Astrocyte (in vitro differentiated cells and primary cell): ENCODE results near the gene RAB31. TPM values are rescaled to one million over a fixed set of nuclear protein-coding genes. Genes with fewer than 3 reads are reported as not detected.

Experiments used
- DNase-seq: peaks from one replicate; pipeline ENCODE4 v3.0.0-alpha.2; 2010; ENCODE audit warnings: low read depth
- FAIRE-seq: peaks from 2 replicates; lab custom pipeline; 2011; peaks lifted over from hg19 to GRCh38; lab: Jason Lieb, UNC
- H2AFZ ChIP-seq: 2 replicates; pipeline ENCODE4 v1.6.0; 2012; ENCODE audit warnings: low read depth, low read length, inconsistent platforms
- H3K27ac ChIP-seq: 2 replicates; pipeline ENCODE4 v1.5.1; 2011; ENCODE audit warnings: low read depth, low read length, inconsistent platforms
- H3K27me3 ChIP-seq: 2 replicates; pipeline ENCODE4 v1.6.0; 2011; ENCODE audit warnings: low read length, inconsistent platforms; ENCODE audit not compliant: insufficient read depth
- H3K36me3 ChIP-seq: 2 replicates; pipeline ENCODE4 v1.5.1; 2011; ENCODE audit warnings: low read length, inconsistent platforms; ENCODE audit not compliant: insufficient read depth
- H3K4me1 ChIP-seq: 2 replicates; pipeline ENCODE4 v1.5.1; 2011; ENCODE audit warnings: low read length, inconsistent platforms; ENCODE audit not compliant: insufficient read depth
- H3K4me2 ChIP-seq: 2 replicates; pipeline ENCODE4 v1.6.0; 2012; ENCODE audit warnings: low read length, inconsistent platforms
- H3K4me3 ChIP-seq: 2 replicates; pipeline ENCODE4 v1.5.1; 2011; ENCODE audit warnings: low read depth, mild to moderate bottlenecking, low read length, inconsistent platforms; ENCODE audit not compliant: insufficient read depth
- H3K79me2 ChIP-seq: 2 replicates; pipeline ENCODE4 v1.6.0; 2012; ENCODE audit warnings: mild to moderate bottlenecking, low read length, inconsistent platforms; ENCODE audit not compliant: insufficient read depth
- H3K9ac ChIP-seq: 2 replicates; pipeline ENCODE4 v1.6.0; 2012; ENCODE audit warnings: mild to moderate bottlenecking, low read length, inconsistent platforms
- H3K9me3 ChIP-seq: 2 replicates; pipeline ENCODE4 v1.5.1; 2012; ENCODE audit warnings: low read depth, mild to moderate bottlenecking, low read length, inconsistent platforms; ENCODE audit not compliant: insufficient read depth
- H4K20me1 ChIP-seq: 2 replicates; pipeline ENCODE4 v1.6.0; 2012; ENCODE audit warnings: low read length, inconsistent platforms; ENCODE audit not compliant: insufficient read depth
- H3K27ac Mint-ChIP-seq: one replicate; pipeline ENCODE4 v1.8.0; 2021; ENCODE audit warnings: mild to moderate bottlenecking, mixed read lengths; ENCODE audit not compliant: unreplicated experiment
- H3K27me3 Mint-ChIP-seq: one replicate; pipeline ENCODE4 v1.8.0; 2021; ENCODE audit warnings: low read depth, mixed read lengths; ENCODE audit not compliant: unreplicated experiment
- H3K36me3 Mint-ChIP-seq: one replicate; pipeline ENCODE4 v1.8.0; 2021; ENCODE audit warnings: low read depth, mixed read lengths; ENCODE audit not compliant: unreplicated experiment
- H3K4me1 Mint-ChIP-seq: one replicate; pipeline ENCODE4 v1.8.0; 2021; ENCODE audit warnings: low read depth, mixed read lengths; ENCODE audit not compliant: unreplicated experiment
- H3K4me3 Mint-ChIP-seq: one replicate; pipeline ENCODE4 v1.8.0; 2021; ENCODE audit warnings: mild to moderate bottlenecking, moderate library complexity, mixed read lengths; ENCODE audit not compliant: unreplicated experiment
- H3K9me3 Mint-ChIP-seq: one replicate; pipeline ENCODE4 v1.8.0; 2021; ENCODE audit warnings: mild to moderate bottlenecking, mixed read lengths; ENCODE audit not compliant: unreplicated experiment
- CTCF ChIP-seq: IDR thresholded peaks from 2 replicates; pipeline ENCODE4 v1.5.1; 2011; ENCODE audit warnings: low read depth, mild to moderate bottlenecking, inconsistent platforms, low read length, moderate library complexity; ENCODE audit not compliant: insufficient read depth
- EZH2 ChIP-seq: IDR thresholded peaks from 2 replicates; pipeline ENCODE4 v1.6.1; 2012; ENCODE audit warnings: mild to moderate bottlenecking, low read length, inconsistent platforms; ENCODE audit not compliant: insufficient read depth
- total RNA-seq: library from RNA; stranded (reverse); gene quantifications from 2 replicates; pipeline ENCODE4 v1.2.1, GENCODE V29; 2021

RAB31 gene
- total RNA-seq, 1 donor from 2014 or later, result 100 TPM

GRCh38 chr18:9876212-9876866 is 168.2 kb downstream of the RAB31 start:
- H3K4me2 ChIP-seq, result peak overlapping the region; percentile 84

GRCh38 chr18:9876867-9877654 is 169.0 kb downstream of the RAB31 start:
- H3K36me3 Mint-ChIP-seq, result no peaks in the 10 kb centered on the region
- no peaks in the 10 kb centered on the region for H3K9me3 ChIP-seq
- H3K4me3 ChIP-seq, result peak overlapping the region; percentile 48
- H3K36me3 ChIP-seq, result no peaks in the 10 kb centered on the region
- peak; percentile 93 for DNase-seq
- peak overlapping the region; percentile 40 for H3K4me3 Mint-ChIP-seq
- no peaks in the 10 kb centered on the region for H4K20me1 ChIP-seq
- H3K27me3 ChIP-seq, result no peaks in the 10 kb centered on the region
- FAIRE-seq, result peak; percentile 71
- H3K4me1 ChIP-seq, result peaks cover 15% of the 10 kb centered on the region
- H3K9me3 Mint-ChIP-seq, result no peaks in the 10 kb centered on the region
- peak overlapping the region; percentile 72 for H3K9ac ChIP-seq
- H3K27me3 Mint-ChIP-seq, result no peaks in the 10 kb centered on the region
- peaks cover 14% of the 10 kb centered on the region for H3K4me1 Mint-ChIP-seq
- peak overlapping the region; percentile 83 for H3K27ac ChIP-seq
- peak overlapping the region; percentile 93 for H3K27ac Mint-ChIP-seq
- no peaks in the 10 kb centered on the region for H3K79me2 ChIP-seq
- peak overlapping the region; percentile 84 for H3K4me2 ChIP-seq
- H2AFZ ChIP-seq, result peak overlapping the region; percentile 46
- TF ChIP-seq CTCF (no peak), EZH2 (no peak)

More at GRCh38 chr18:9876212-9876866, 168.2 kb downstream of the RAB31 start:
- Histone ChIP-seq H3K27ac (peak overlapping the region; percentile 83), H3K9ac (peak overlapping the region; percentile 72), H2AFZ (no peak overlapping the region), H3K4me3 (peak overlapping the region; percentile 48), H3K4me1 (peaks cover 15% of the 10 kb centered on the region), H4K20me1 (no peaks in the 10 kb centered on the region), H3K27me3 (no peaks in the 10 kb centered on the region), H3K36me3 (no peaks in the 10 kb centered on the region), H3K79me2 (no peaks in the 10 kb centered on the region), H3K9me3 (no peaks in the 10 kb centered on the region)
- no peak overlapping the region for H3K4me3 Mint-ChIP-seq
- H3K9me3 Mint-ChIP-seq, result no peaks in the 10 kb centered on the region
- H3K4me1 Mint-ChIP-seq, result peaks cover 14% of the 10 kb centered on the region
- no peak for FAIRE-seq
- no peak for TF ChIP-seq CTCF
- no peak for TF ChIP-seq EZH2
- DNase-seq, result no peak
- no peaks in the 10 kb centered on the region for H3K36me3 Mint-ChIP-seq
- peak overlapping the region; percentile 93 for H3K27ac Mint-ChIP-seq
- H3K27me3 Mint-ChIP-seq, result no peaks in the 10 kb centered on the region
